Measurements from ENCODE around the gene SLITRK2.

SLITRK2 gene

GRCh38 chrX:145817331-145818185 lies at the start of gene SLITRK2:
Gene SLITRK2, plus strand, starts transcription at chrX:145817829. Its CDS starts 4,597 bp downstream, at chrX:145822426.
- no peak for DNase-seq

GRCh38 chrX:145773006-145773405 lies 44.6 kb upstream of the SLITRK2 start:
- no peak for DNase-seq

- DNase-seq = no peak
Observed at GRCh38 chrX:145792281-145792680, 25.3 kb upstream of the SLITRK2 start.

- DNase-seq = no peak
Observed at GRCh38 chrX:145803508-145803907, 14.1 kb upstream of the SLITRK2 start.

- DNase-seq = no peak
Observed at GRCh38 chrX:145813081-145813480, 4.5 kb upstream of the SLITRK2 start.

GRCh38 chrX:145816601-145817315 lies 871 bp upstream of the SLITRK2 start:
- no peak for DNase-seq

GRCh38 chrX:145818186-145819113 lies 821 bp downstream of the SLITRK2 start:
- no peak for DNase-seq

GRCh38 chrX:145820825-145821224 lies 3.2 kb downstream of the SLITRK2 start:
- no peak for DNase-seq

GRCh38 chrX:145821291-145821897 lies 3.8 kb downstream of the SLITRK2 start:
- DNase-seq = no peak

- no peak for DNase-seq
Observed at GRCh38 chrX:145821898-145822571, 4.4 kb downstream of the SLITRK2 start.

- DNase-seq = no peak
Observed at GRCh38 chrX:145823132-145823531, 5.5 kb downstream of the SLITRK2 start.

GRCh38 chrX:145825896-145826295 lies 8.3 kb downstream of the SLITRK2 start:
- DNase-seq = no peak

GRCh38 chrX:145826466-145826865 lies 8.8 kb downstream of the SLITRK2 start:
- no peak for DNase-seq

GRCh38 chrX:145832796-145833195 lies 15.2 kb downstream of the SLITRK2 start:
- DNase-seq = no peak

- DNase-seq = no peak
Observed at GRCh38 chrX:145840531-145840930, 22.9 kb downstream of the SLITRK2 start.

GRCh38 chrX:145843146-145843904 lies 25.7 kb downstream of the SLITRK2 start:
- DNase-seq = no peak

GRCh38 chrX:145844886-145845285 lies 27.3 kb downstream of the SLITRK2 start:
- DNase-seq = no peak

GRCh38 chrX:145848448-145848847 lies 30.8 kb downstream of the SLITRK2 start:
- no peak for DNase-seq

GRCh38 chrX:145848857-145849256 lies 31.2 kb downstream of the SLITRK2 start:
- DNase-seq = no peak

GRCh38 chrX:145853181-145853580 lies 35.6 kb downstream of the SLITRK2 start:
- no peak for DNase-seq

GRCh38 chrX:145856181-145856580 lies 38.6 kb downstream of the SLITRK2 start:
- no peak for DNase-seq

Data from activated CD4-positive, alpha-beta T cell treated with anti-CD3 and anti-CD28 coated beads for 1 hour (primary cell).